ENCODE data around the gene BCLAF1. TPM values are rescaled to one million over a fixed set of nuclear protein-coding genes. Genes with fewer than 3 reads are reported as not detected.
A peak's percentile ranks its signal among the peaks of the same experiment; 100 is the strongest.

BCLAF1 gene, protein sequence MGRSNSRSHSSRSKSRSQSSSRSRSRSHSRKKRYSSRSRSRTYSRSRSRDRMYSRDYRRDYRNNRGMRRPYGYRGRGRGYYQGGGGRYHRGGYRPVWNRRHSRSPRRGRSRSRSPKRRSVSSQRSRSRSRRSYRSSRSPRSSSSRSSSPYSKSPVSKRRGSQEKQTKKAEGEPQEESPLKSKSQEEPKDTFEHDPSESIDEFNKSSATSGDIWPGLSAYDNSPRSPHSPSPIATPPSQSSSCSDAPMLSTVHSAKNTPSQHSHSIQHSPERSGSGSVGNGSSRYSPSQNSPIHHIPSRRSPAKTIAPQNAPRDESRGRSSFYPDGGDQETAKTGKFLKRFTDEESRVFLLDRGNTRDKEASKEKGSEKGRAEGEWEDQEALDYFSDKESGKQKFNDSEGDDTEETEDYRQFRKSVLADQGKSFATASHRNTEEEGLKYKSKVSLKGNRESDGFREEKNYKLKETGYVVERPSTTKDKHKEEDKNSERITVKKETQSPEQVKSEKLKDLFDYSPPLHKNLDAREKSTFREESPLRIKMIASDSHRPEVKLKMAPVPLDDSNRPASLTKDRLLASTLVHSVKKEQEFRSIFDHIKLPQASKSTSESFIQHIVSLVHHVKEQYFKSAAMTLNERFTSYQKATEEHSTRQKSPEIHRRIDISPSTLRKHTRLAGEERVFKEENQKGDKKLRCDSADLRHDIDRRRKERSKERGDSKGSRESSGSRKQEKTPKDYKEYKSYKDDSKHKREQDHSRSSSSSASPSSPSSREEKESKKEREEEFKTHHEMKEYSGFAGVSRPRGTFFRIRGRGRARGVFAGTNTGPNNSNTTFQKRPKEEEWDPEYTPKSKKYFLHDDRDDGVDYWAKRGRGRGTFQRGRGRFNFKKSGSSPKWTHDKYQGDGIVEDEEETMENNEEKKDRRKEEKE
- total RNA-seq: 256 and 268 TPM in 2 replicates
- 251 TPM for total RNA-seq (2013)
- polyA plus RNA-seq: 39.3 and 96.5 TPM in 2 replicates
- polyA minus RNA-seq: 112 and 163 TPM in 2 replicates

DNA sequence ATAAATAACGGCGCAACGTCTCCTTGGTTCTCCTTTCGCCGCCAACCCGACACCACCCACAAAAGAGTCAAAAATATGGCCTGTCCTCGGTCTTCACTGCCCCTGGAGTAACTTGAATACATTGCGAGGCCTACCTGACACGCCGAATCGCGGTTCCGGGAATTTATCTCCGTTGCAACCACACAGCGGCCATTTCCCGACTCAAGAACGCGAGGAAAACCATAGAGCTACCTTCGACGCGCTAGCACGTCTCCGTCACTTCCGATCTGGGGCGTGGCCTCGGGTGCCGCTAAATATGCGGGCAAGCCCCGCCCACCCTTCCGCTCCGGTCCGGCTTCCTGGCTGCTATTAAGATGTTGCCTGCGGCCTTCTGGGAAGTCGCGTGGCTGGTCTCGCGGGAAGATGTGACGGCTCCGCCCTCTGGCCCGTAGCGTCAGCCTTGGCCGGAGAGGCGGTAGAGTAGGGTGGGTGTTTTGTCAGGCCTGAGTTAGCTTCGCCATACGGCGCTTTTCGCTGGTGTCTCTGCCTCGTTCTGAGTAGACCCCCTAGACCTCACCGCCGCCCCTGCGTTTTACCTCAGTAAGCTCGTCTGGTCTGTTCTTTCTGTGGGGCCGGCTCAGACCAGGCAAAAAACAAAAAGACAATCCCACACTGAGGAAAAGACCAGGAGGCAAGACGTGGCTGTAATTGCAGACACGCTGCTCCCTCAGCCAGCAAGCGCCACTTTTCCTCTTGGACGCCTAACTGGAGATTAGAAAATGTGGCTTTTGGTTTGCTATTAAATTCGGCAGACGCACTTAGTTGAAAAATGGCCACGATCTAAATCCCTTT is at the start of gene BCLAF1:
BCLAF1 (minus strand) TSS at position 268 of the 831 bp plus-strand sequence. CDS start 9,980 bp downstream, outside the sequence.
- WGBS (ENCODE audit: insufficient coverage): under 1% methylated on average over 60 of the region's 60 CpGs
- H3K4me3 Mint-ChIP-seq: peak within 1 kb of the TSS; percentile 98

More for the DNA sequence above, at the start of gene BCLAF1:
- no peaks in the 10 kb centered on the region for H3K9me3 ChIP-seq (ENCODE audit: control extremely low read depth in 1 of 3, control insufficient read depth in 2 of 3, insufficient read depth in 1 of 3, low read length in 2 of 3)
- intact Hi-C loops (cut with micrococcal nuclease): loop anchor here (1.0 to 10.0 kb wide), 9 partner anchors 27 to 1578 kb away; partner anchors contain the start of genes AHI1, HBS1L, MYB and PDE7B
- peak within 1 kb of the TSS; percentile 93 to 100 (median 99) for H3K4me3 ChIP-seq (ENCODE audit: control extremely low read depth in 1 of 5, extremely low read depth in 1 of 5, insufficient read depth in 1 of 5, low read depth in 2 of 5, low read length in 4 of 5)
- H3K79me2 ChIP-seq (ENCODE audit: control insufficient read depth, insufficient read depth, low read length): peaks cover 49% of the 10 kb centered on the region
- H3K27me3 ChIP-seq (replicated peaks in 1 of 4; ENCODE audit: control extremely low read depth in 1 of 4, control insufficient read depth in 3 of 4, insufficient read depth in 4 of 4, low read length in 3 of 4): no peaks in the 10 kb centered on the region
- Mint-ChIP-seq H3K27ac (peak within 1 kb of the TSS; percentile 100), H3K27me3 (no peaks in the 10 kb centered on the region), H3K9me3 (ENCODE audit: insufficient read depth) (no peaks in the 10 kb centered on the region), H3K4me1 (peaks cover 44% of the 10 kb centered on the region)
- peaks cover 2 to 9% of the 10 kb centered on the region in 2 experiments for H3K36me3 ChIP-seq (replicated peaks in 1 of 2; ENCODE audit: control extremely low read depth in 1 of 2, control insufficient read depth in 1 of 2, extremely low read depth in 1 of 2, insufficient read depth in 2 of 2, low read length in 1 of 2)
- peak within 1 kb of the TSS; percentile 60 for H2AFZ ChIP-seq (ENCODE audit: insufficient read depth, low read depth, low read length, poor library complexity, severe bottlenecking)
- POLR2A ChIA-PET: interaction anchor here (0.6 to 3.4 kb wide), 8 partner anchors 16 to 792 kb away, joined by 3 to 27 read pairs (median 6); partner anchors contain the start of genes AHI1, MAP3K5 and MTFR2
- ATAC-seq (ENCODE audit: low read depth) (peak; percentile 78), DNase-seq (peak; percentile 100)
- peak within 1 kb of the TSS; percentile 100 for H3K9ac ChIP-seq (ENCODE audit: low read length)
- TF ChIP-seq, protein P1, sequence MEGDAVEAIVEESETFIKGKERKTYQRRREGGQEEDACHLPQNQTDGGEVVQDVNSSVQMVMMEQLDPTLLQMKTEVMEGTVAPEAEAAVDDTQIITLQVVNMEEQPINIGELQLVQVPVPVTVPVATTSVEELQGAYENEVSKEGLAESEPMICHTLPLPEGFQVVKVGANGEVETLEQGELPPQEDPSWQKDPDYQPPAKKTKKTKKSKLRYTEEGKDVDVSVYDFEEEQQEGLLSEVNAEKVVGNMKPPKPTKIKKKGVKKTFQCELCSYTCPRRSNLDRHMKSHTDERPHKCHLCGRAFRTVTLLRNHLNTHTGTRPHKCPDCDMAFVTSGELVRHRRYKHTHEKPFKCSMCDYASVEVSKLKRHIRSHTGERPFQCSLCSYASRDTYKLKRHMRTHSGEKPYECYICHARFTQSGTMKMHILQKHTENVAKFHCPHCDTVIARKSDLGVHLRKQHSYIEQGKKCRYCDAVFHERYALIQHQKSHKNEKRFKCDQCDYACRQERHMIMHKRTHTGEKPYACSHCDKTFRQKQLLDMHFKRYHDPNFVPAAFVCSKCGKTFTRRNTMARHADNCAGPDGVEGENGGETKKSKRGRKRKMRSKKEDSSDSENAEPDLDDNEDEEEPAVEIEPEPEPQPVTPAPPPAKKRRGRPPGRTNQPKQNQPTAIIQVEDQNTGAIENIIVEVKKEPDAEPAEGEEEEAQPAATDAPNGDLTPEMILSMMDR (IDR thresholded peaks at IDR 0.05): no peak
- no peak for TF ChIP-seq EZH2 (IDR thresholded peaks at IDR 0.05; ENCODE audit: borderline replicate concordance, insufficient read depth, low read depth, low read length, poor library complexity, severe bottlenecking)
- CTCF ChIA-PET: interaction anchor here (0.7 to 3.7 kb wide), 9 partner anchors 26 to 1145 kb away, joined by 3 to 18 read pairs (median 4); partner anchors contain the start of genes AHI1, MAP3K5, MTFR2 and PEX7
- H4K20me1 ChIP-seq (ENCODE audit: control insufficient read depth, insufficient read depth, low read length, poor library complexity, severe bottlenecking): peaks cover 41% of the 10 kb centered on the region
- peaks cover 38 to 49% of the 10 kb centered on the region in 2 donors for H3K4me1 ChIP-seq (ENCODE audit: control insufficient read depth in 2 of 2, insufficient read depth in 2 of 2, low read length in 2 of 2)
- peak within 1 kb of the TSS; percentile 99 to 100 for H3K27ac ChIP-seq (ENCODE audit: low read length in 2 of 2)
- H3K4me2 ChIP-seq (replicated peaks; ENCODE audit: low read depth, low read length, poor library complexity, severe bottlenecking): peak within 1 kb of the TSS; percentile 90
